Breast epithelium (tissue), 3 donors: Measurements from ENCODE around the gene ADPGK.

Experiments used
- POLR2AphosphoS5 ChIP-seq, 3 donors: sonication (generic); formaldehyde crosslinking; IDR thresholded peaks; one replicate each; pipeline ENCODE4 v1.6.1; 2017; ENCODE audit warnings: antibody characterized with exemption in 3 of 3
- TF ChIP-seq, protein P1 (sequence below), 3 donors: fragments of 450-650 bp; IDR thresholded peaks; one replicate each; pipeline ENCODE4 v1.5.1; 2016 to 2017; ENCODE audit warnings: antibody characterized with exemption in 3 of 3, mild to moderate bottlenecking in 3 of 3, moderate library complexity in 3 of 3

DNA sequence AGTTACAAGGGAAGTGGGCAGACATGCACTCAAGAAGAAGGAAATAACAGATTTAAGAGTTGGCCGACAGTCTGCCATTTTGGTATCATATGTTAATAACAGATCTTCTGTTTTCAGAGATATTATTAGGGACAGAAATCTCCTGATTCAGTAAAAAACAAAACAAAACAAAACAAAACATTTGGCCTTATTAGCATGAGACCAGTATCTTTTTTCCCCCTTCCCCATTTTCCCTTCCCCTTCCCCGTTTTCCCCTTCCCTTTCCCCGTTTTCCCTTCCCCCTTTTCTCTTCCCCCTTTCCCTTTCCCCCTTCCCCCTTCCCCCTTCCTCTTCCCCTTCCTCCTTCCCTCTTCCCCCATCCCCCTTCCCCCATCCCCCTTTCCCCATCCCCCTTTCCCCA is 58.1 kb downstream of the ADPGK start:
- TF ChIP-seq POLR2AphosphoS5 (IDR thresholded peaks at IDR 0.05), result no peak
- TF ChIP-seq, protein P1, sequence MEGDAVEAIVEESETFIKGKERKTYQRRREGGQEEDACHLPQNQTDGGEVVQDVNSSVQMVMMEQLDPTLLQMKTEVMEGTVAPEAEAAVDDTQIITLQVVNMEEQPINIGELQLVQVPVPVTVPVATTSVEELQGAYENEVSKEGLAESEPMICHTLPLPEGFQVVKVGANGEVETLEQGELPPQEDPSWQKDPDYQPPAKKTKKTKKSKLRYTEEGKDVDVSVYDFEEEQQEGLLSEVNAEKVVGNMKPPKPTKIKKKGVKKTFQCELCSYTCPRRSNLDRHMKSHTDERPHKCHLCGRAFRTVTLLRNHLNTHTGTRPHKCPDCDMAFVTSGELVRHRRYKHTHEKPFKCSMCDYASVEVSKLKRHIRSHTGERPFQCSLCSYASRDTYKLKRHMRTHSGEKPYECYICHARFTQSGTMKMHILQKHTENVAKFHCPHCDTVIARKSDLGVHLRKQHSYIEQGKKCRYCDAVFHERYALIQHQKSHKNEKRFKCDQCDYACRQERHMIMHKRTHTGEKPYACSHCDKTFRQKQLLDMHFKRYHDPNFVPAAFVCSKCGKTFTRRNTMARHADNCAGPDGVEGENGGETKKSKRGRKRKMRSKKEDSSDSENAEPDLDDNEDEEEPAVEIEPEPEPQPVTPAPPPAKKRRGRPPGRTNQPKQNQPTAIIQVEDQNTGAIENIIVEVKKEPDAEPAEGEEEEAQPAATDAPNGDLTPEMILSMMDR (IDR thresholded peaks at IDR 0.05), result no peak
